HG02870 (cell line): ENCODE measurements around the gene XPC.
A peak's percentile ranks its signal among the peaks of the same experiment; 100 is the strongest.

Experiments
- ATAC-seq: cut with Tn5 transposase; IDR thresholded peaks from one replicate; pipeline ENCODE4 v1.9.1; 2021; ENCODE audit warnings: mild to moderate bottlenecking, moderate library complexity; ENCODE audit not compliant: unreplicated experiment

Gene XPC

DNA sequence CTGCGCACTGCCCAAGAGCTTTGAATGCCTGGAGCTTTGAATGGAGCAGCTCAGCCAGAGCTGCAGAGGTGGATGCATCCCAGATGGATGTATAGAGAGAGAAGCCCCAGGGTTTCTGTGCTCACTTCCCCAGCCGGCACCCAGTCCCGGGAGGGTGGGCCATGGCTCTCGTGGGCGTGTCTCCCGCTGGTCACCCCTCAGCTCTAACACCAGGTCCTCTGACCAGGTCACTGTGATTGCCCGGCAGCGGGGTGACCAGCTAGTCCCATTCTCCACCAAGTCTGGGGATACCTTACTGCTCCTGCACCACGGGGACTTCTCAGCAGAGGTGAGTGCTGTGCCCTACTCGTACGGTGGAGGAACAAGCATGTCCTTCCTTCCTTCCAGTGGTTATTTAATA is 42.8 kb downstream of the XPC start:
- no peak for ATAC-seq

DNA sequence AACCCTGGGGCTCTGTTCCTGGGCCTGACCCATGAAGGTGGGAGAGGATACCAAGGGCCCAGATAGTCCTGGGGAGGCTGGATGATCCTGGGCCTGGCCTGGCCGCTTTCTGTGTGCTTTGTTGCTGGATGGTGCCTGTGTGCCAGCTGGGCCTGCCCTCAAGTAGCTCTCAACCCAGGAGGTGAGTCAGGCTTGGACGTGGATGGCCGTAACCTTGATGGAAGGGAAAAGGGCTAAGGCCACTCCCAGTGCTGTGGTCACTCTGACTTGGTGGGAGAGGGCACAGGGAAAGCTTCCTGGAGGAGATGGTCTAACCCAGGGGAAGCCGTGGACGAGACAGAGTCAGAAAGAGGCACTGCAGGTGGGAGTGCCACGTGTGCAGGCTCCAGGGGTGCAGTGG is 44.1 kb downstream of the XPC start:
- ATAC-seq = no peak

DNA sequence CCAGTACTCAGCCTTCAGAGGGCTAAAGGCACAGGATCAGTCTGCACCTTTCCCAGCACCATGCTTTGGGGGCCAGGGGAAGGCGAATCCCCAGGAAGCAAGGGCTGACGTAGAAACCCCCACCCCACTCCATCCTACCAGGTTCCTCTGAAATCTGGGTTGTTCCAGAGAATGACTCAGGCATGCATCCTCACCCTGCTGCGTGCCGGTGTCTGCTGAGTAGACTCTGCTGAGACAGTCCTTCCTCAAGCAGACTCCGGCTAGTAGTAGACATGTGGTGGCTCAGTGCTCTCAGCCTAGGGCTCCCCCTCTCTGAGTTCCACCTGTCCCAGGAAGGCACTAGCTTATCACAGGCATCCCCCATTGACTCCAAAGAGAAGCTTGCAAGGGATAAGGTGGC is 44.5 kb downstream of the XPC start:
- ATAC-seq = no peak

DNA sequence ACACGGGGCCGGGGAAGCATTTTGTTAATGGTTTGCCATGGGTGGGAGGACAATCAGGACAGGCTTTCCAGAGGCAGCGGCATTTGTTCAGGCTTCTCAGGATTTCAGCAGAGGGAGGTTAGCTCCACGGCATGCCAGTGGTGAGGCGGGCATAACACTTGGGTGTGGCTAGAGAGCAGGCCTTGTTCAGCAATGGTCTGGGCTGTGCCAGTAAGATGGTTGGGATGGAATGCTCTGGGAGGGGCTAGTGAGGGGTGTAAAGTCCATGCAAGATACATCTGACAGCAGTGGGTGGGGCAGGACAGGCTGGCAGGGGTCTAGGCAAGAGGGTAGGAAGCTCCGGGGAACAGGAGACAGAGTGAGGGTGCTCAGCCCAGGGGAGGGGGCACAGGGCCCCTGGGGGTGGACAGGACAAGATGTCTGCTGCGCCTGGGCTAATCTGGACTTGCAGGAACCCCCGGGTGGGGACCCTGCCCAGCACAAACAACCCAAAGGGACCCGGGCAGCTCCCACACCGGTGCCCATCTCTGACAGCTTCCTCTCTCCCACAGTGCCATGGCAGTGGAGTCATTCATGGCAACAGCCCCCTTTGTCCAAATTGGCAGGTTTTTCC is 45.1 kb downstream of the XPC start:
- no peak for ATAC-seq

DNA sequence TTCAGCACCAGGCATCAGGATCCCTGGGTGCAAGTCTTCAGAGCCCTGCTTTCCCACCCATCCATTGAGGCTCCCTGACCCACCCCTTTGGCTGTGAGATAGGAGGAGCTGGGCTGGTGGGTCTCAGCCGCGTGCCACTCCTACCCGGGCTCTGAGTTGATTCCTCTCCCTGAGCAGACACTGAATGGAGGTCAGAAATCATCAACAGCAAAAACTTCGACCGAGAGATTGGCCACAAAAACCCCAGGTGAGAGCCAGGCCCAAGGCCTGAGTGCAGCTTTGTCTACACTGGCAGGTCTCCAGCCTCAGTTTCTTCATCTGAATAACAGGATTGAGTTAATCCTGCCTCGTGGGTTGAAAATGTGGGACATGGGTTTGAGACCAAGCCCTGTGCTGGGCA is 45.7 kb downstream of the XPC start:
- no peak for ATAC-seq

DNA sequence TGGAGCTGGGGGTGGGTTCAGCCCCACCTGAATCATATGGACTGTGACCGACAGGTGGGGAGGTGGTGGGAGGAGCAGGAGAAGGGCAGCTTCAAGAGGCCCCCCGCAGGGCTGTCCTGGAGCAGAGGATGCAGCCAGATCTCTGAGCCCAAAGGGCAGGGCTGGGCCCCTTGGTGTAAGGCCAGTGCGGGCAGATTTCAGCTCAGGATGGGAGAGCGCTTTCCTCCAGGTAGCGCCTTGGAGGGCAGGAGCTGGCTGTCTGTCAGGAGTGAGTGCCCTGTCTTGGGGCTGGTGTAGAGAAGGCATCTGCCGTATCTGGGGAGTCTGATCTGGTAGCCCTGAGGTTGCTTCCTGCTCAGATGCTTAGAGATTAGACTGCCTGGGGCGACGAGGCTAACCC is 46.3 kb downstream of the XPC start:
- no peak for ATAC-seq

DNA sequence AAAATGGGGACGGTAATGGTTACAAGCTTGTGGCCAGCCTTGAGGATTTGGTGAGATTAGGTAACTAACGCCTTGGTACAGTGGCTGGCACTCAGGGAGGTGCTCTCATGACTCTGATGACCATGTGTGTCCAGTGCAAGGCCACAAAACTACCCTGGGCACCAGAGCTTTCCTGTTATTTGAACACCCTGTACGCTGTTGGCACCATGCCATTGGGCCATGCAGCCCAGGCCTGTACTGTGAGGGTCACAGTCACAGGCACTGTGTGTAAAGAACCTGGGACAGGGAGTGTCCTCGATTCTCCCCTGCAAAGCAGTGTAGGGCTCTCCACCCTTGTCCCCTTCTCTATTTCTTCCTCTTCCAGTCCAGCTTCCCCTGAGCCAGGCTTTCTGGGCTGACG is 47.3 kb downstream of the XPC start:
- no peak for ATAC-seq

DNA sequence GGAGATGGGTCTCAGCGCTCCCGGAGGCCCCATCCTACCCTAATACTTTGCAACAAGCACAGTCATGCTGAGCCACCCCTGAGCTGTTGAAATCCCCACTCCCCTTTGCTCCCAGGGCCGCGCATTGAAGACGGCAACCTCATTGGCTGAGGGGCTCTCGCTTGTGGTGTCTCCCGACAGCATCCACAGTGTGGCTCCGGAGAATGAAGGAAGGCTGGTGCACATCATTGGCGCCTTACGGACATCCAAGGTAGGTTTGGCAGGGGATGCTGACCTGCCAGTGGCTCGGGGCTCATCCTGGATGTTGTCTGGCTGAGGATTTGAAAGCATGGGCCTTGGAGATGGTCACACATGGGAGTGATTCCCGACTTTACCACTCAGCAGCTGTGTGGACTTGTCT is 47.7 kb downstream of the XPC start:
- no peak for ATAC-seq

DNA sequence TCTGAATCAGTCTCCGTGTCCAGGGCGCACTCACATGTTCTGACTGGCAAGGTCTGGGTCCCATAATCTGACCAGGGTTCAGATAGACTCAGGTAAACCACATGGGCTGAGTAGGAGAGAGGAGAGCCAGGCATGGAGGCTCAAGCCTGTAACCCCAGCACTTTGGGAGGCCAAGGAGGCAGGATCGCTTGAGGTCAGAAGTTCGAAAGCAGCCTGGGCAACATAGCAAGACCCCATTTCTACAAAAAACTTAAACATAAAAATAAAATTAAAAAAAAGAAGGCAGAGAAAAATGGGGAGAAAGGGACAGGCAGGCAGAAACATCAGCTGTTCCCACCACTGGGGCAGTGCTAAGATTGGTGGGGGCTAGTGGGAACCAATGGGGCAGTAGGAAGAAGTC is 48.2 kb downstream of the XPC start:
- no peak for ATAC-seq

DNA sequence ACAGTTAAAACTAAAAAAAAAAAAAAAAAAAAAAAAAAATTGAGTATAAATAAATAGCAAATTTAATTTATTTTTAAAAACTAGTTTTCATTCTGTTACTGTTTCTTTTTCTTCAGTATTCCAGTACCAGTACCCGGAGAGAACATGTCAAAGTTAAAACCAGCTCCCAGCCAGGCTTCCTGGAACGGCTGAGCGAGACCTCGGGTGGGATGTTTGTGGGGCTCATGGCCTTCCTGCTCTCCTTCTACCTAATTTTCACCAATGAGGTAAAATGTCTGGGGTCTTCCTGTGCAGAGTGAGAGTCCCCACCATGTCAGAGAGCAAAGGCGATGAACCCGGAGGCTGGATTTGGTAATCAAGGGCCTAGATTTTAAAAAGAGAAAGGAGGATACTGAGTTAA is 49.1 kb downstream of the XPC start:
- ATAC-seq = no peak

DNA sequence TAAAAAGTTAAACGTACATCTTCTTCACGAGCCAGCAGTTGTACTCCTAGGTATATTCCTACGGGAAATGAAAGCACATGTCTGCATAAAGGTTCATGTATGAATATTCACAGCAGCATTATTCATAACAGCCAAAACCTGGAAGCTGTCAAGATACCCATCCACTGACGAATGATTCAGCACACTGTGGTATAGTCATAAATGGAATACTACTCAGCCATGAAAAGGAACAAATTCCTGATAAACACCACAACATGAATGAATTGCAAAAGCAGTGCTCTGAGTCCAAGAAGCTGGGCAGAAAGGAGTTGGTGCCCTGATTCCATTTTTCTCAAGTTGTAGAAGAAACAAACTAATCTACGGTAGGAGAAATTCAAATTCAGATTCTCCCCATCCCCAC is 49.7 kb downstream of the XPC start:
- ATAC-seq = no peak

DNA sequence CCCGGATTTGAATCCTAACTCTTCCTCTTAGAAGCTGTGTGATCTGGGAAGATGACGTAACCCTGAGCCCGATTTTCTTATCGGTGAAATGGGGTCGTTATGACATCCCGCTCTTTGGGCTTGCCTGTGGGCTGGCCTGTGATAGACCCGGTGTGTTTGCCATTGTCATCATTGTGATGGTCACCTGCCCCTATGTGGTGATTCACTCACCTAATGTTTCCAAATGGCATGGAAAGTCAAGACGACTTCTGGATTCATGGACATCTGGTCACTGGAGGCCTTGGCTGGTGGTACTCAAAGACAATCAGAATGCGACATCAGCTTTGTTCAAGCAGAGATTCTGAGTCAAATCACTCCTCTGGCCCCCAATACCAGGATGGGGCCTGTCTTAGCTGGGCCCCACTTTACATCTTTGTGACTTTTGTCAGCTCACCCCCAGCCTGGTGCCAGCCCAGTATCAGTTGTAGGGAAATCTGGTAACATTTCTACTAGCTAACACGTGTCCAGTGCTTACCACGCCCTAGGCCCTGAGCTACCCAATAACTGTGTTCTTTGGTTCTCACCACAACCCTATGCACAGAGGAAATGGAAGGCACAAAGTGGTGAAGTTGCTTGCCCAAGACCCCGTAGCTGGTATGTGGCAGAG is 50.8 kb downstream of the XPC start:
- ATAC-seq = no peak

DNA sequence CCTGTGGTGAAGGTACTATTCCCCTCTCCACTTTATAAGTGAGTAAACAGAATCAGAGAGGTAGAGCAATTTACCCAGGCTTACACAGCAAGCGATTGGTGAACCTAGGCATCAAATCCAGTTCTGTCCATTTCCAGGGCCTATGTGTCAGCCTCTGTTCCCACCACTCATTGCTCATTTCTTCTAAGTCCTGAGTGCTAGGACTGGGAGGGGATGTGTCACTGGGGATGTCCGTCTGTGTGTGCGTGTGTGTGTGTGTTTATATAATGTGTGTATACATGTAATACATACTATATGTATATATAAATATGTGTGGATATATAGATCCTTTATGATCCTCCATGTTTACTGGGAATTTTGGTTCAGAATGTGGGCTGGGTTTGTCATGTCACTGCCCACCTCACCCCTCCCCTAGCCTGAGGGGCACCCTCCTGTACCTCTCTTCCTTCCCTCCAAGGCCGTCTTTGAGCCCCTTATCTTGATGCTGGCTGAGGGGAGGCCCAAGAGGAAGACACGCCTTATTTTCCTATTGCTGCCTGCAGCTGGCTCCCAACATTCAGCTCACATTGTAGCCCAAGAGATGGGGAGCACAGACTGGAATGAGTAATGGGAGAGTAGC is 51.4 kb downstream of the XPC start:
- ATAC-seq = no peak

DNA sequence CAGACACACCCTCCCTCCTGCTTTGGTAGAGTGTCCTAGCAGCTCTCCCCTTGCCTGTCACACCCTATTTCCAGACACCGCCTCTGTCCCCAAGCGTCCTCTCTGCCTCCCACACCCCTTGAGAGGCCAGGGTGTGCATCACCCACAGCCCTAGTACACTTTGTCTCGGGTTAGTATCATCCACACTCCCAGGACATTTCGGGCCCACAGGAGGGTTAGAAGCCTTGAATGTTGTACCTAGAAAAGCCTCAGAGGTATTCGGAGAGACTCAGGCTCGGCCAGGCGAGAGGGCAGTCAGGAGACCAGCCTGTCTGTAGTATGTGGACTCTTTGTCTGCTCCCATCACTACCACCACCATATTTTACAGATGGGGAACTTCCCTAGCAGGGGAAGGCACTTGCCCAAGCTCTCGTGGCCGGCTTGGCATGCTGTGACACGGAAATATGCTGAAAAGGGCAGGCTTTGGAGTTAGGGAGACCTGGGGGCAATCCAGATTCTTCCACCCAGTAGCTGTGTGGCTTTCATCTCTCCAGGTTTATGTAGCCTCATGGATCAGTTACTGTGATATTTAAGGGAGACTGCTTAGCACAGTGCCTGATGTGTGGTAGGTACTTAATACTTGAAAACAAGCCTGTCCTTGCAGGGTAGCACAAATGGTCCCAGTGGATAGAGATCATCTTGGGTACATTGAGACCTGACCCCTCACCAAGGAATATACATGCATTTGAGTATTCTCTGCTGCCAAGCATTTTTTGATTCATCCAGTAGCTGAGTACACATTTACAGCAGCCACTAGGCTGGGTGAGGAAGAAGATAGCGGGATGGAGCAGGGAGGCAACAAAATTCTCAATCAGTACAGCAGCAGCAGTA is 52.1 kb downstream of the XPC start:
- no peak for ATAC-seq

DNA sequence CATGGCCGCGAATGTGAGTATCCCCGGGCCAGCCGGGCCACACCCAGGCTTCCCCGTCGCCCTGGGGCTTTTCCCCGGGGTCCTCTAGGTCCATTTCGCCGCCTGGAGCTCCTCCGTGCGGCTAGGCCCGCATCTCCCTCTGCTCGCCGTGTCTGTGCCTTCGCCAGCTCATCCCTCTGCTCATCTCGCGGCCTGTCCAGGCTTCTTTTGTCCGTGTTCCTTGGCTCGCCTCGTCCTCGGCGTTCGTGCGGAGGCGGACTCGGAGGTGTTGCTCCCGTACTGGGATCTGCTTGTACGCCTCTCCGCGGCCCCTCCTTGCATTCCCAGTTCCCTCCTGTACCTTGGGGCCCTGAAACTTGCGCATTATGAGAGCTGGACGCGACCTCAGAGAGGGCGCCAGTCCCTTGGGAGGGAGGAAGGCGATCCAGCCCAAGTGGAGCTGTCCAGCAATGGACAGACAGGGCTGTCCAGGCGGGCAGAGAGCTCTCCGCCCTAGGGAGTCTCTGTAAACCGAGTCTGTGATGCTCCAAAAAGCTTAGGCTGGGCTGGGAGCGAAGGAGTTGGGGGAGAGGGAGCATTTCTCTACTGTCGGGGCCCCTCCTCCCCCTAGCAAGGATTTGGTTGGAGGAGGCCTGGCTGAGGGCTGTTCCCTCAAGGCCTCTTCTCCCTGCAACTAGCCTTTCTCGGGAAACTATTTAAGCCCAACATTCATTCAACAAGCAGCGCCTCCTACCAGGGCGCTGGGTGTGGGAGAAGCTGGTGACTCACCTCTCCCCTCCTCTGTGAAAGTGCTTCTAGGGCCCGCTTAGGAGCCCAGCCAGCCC is 53.0 kb downstream of the XPC start:
- peak; percentile 22 for ATAC-seq

DNA sequence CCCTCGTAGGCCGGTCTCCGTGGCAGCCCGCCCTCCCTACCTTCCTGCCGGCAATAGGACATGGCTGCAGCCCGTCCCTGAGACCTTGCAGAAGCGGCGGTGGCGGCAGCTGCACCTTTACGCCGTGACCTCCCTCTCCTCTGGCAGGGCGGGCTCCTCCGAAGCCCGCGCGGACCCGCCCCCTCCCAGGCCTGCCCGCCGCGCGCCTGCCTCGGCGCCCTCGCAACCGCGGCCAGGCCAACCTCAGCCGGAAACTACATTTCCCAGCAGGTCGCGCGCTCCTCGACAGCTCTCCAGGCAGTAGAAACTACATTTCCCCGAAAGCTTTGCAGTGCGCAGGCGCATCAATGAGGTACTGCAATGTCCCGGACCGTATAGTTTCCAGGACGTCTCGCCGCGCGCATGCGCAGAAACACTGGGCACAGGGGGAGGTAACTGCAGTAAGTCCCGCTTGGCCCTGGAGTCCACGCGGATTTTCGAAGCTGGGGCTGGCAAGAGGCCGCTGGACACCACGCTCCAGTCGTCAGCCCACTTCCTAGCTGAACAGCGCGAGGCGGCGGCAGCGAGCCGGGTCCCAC is 53.7 kb downstream of the XPC start, which contains the start of the genes CHCHD4 and TMEM43:
Gene CHCHD4, minus strand, starts transcription at position 256 of the 578 bp plus-strand sequence. Its CDS starts 194 bp downstream, at position 62.
Gene TMEM43, plus strand, starts transcription at position 438 of the 578 bp plus-strand sequence. CDS start 142 bp downstream, outside the sequence.
- peak; percentile 84 for ATAC-seq

DNA sequence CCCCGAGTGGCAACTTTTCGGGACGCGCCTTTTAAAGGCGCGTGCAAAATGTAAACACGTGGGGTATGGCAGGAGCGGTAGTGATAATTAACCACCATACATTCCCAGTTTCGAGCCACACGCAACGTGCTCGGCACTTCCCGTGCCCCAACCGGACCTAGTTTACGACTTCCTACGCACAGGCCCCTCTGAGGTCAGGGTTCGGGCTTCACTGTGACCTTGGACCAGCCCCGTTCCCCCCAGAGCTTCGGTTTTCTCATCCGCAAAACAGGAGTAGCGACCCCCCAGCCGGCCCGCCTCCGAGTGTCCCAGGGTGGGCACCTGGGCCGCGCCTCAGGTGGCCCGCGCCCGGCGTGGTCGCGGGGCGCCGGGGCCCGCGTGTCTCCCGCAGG is 54.2 kb downstream of the XPC start:
- ATAC-seq = peak; percentile 50

DNA sequence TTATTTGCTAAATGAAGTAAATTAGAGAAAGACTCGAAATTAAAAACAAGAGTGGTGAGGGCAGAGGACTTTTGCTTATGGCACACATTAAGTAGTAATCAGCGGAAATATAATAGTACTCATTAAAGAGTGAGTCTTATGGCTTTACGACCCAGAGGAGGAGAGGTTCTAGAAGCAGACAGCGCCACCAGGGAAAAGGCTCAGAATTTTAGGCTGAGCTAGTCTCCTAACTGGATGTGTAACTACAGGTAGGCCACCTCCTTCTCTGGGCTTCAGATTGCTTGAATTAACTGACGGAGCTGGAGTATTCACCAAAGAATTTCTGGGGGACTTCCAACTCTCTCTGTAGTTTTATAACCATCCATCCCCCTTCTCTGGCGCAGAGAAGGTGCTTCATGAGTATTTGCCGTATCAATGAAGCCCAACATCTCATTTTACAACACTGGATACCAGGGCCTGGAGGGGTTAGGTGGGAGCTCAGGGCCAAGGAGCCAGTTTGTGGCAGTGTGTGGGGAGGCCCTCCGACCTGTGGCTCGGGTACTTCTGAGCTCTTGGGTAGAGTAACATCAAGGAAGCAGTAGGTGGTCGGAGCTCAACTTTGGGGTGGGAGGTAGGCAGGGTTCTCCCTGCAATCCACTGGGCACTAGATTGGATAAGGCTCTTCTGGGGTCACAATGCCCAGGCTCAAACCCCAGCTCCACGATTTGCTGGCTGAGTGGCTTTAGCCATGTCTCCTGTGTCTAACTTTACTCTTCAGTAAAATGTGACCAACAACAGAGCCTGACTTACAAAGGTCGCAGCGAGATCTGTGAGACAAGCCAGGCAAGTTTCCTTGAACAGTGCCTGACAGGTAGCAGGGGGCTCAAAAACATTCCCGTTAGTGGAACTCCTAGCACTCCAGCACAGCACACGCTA is 54.8 kb downstream of the XPC start:
- ATAC-seq = no peak

DNA sequence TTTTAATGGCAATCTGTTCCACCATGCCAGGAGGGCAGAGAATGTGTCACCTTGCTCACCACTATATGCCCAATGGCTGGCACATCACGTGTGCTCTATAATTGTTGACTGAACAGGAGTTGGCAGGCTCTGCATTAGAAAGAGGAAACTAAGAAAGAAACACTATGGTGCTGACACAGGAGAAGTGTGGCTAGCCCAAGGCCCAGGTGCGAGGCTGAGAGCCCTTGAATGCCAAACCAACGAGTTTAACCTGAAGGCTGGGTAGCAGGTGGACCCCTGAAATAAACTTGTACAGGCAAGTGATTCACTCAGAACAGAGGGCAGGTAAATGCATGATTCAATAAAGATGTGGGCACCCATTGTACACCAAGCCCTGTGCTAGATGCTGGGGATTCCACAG is 56.1 kb downstream of the XPC start:
- ATAC-seq = no peak
